Measurements from ENCODE around the gene SUN5. TPM values are rescaled to one million over a fixed set of nuclear protein-coding genes. Genes with fewer than 3 reads are reported as not detected.

Gene SUN5
- total and polyA plus RNA-seq, 2 donors (not counting 3 experiments of a cell fraction or from before 2014, with no cell fraction given): not detected

- Histone ChIP-seq H3K4me2 (ENCODE audit: insufficient read depth, low read length) (no peak overlapping the region), H3K4me1 (ENCODE audit: control insufficient read depth, extremely low read depth, insufficient read depth, low read length) (no peaks in the 10 kb centered on the region), H3K36me3 (ENCODE audit: control insufficient read depth in 2 of 2, extremely low read depth in 1 of 2, insufficient read depth in 2 of 2, low read length in 2 of 2) (no peaks in the 10 kb centered on the region), H3K9me1 (replicated peaks; ENCODE audit: control insufficient read depth, extremely low read depth, insufficient read depth, low read length) (no peaks in the 10 kb centered on the region), H3K79me2 (ENCODE audit: control insufficient read depth, insufficient read depth, low read length) (no peaks in the 10 kb centered on the region), H2AFZ (ENCODE audit: low read depth, low read length) (no peak overlapping the region), H3K9me3 (replicated peaks; ENCODE audit: control insufficient read depth, insufficient read depth, low read length) (no peaks in the 10 kb centered on the region), H3K27me3 (ENCODE audit: control insufficient read depth in 2 of 2, insufficient read depth in 2 of 2, low read length in 2 of 2) (peaks cover 1 to 2% of the 10 kb centered on the region in 2 experiments), H4K20me1 (replicated peaks; ENCODE audit: control insufficient read depth, extremely low read depth, insufficient read depth, low read length) (no peaks in the 10 kb centered on the region), H3K27ac (ENCODE audit: insufficient read depth, low read depth, low read length) (no peak overlapping the region), H3K4me3 (replicated peaks in 1 of 3; ENCODE audit: insufficient read depth in 1 of 3, low read depth in 1 of 3, low read length in 3 of 3) (no peak overlapping the region), H3K9ac (replicated peaks; ENCODE audit: extremely low read depth, insufficient read depth, low read length) (no peak overlapping the region)
- FAIRE-seq: no peak
- intact Hi-C loops (cut with micrococcal nuclease): no loop called here
- DNase-seq (ENCODE audit: low read depth, low spot score): no peak
- no TSS peak for BruUV-seq (replicated peaks)
- POLR2A ChIA-PET: no interaction called here
- dilution Hi-C loops (cut with MboI; ENCODE audit: extremely low pct_ligation_motif_present, low sequenced_read_pairs): no loop called here
- TF ChIP-seq GATA2 (IDR thresholded peaks at IDR 0.05; ENCODE audit: insufficient read depth, insufficient read length, low read depth, low read length): no peak
- CTCF ChIA-PET: no interaction called here
These were observed 39.1 kb downstream of the SUN5 start for GRCh38 chr20:32965115-32965514.

DNA sequence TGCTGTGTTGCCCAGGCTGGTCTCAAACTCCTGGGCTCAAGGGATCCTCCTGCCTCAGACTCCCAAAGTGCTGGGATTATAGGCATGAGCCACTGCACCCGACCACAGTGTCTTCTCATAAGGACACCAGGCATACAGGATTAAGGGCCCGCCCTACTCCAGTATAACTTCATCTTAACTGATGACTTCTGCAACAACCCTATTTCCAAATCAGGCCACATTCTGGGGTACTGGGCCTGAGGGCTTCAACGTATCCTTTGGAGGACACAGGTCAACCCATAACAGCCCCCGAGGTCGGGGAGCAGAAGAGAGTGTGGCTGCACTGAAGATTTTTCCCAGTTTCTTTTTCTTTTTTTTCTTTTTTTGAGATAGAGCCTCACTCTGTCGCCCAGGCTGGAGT is 39.7 kb downstream of the SUN5 start:
- no peaks in the 10 kb centered on the region for H3K9me1 ChIP-seq (replicated peaks; ENCODE audit: control insufficient read depth, extremely low read depth, insufficient read depth, low read length)
- H3K27ac ChIP-seq (ENCODE audit: insufficient read depth, low read depth, low read length): no peak overlapping the region
- no peaks in the 10 kb centered on the region for H4K20me1 ChIP-seq (replicated peaks; ENCODE audit: control insufficient read depth, extremely low read depth, insufficient read depth, low read length)
- no peak overlapping the region for H3K4me2 ChIP-seq (ENCODE audit: insufficient read depth, low read length)
- CTCF ChIA-PET: no interaction called here
- no peak overlapping the region for H3K4me3 ChIP-seq (replicated peaks in 1 of 3; ENCODE audit: insufficient read depth in 1 of 3, low read depth in 1 of 3, low read length in 3 of 3)
- dilution Hi-C loops (cut with MboI; ENCODE audit: extremely low pct_ligation_motif_present, low sequenced_read_pairs) (no loop called here), intact Hi-C loops (cut with micrococcal nuclease) (no loop called here)
- H3K9me3 ChIP-seq (replicated peaks; ENCODE audit: control insufficient read depth, insufficient read depth, low read length): no peaks in the 10 kb centered on the region
- peaks cover 1 to 2% of the 10 kb centered on the region in 2 experiments for H3K27me3 ChIP-seq (ENCODE audit: control insufficient read depth in 2 of 2, insufficient read depth in 2 of 2, low read length in 2 of 2)
- no peak overlapping the region for H3K9ac ChIP-seq (replicated peaks; ENCODE audit: extremely low read depth, insufficient read depth, low read length)
- no peaks in the 10 kb centered on the region for H3K79me2 ChIP-seq (ENCODE audit: control insufficient read depth, insufficient read depth, low read length)
- DNase-seq (ENCODE audit: low read depth, low spot score) (no peak), FAIRE-seq (no peak)
- H3K36me3 ChIP-seq (ENCODE audit: control insufficient read depth in 2 of 2, extremely low read depth in 1 of 2, insufficient read depth in 2 of 2, low read length in 2 of 2): no peaks in the 10 kb centered on the region
- H2AFZ ChIP-seq (ENCODE audit: low read depth, low read length): no peak overlapping the region
- no TSS peak for BruUV-seq (replicated peaks)
- POLR2A ChIA-PET: no interaction called here
- TF ChIP-seq FOS (IDR thresholded peaks at IDR 0.05; ENCODE audit: borderline replicate concordance, insufficient read depth, low read length): no peak
- no peak for TF ChIP-seq JUN (IDR thresholded peaks at IDR 0.05; ENCODE audit: borderline replicate concordance, insufficient read depth, insufficient read length, low read depth)
- no peak for TF ChIP-seq GATA2 (IDR thresholded peaks at IDR 0.05; ENCODE audit: insufficient read depth, insufficient read length, low read depth, low read length)
- no peak for TF ChIP-seq POLR2A (IDR thresholded peaks at IDR 0.05; ENCODE audit: low read depth, low read length)
- no peak for TF ChIP-seq MYC (IDR thresholded peaks at IDR 0.05; ENCODE audit: low read depth, low read length)
- TF ChIP-seq EZH2 (IDR thresholded peaks at IDR 0.05; ENCODE audit: borderline replicate concordance, low read depth, low read length, severe bottlenecking): no peak
- TF ChIP-seq, protein P1, sequence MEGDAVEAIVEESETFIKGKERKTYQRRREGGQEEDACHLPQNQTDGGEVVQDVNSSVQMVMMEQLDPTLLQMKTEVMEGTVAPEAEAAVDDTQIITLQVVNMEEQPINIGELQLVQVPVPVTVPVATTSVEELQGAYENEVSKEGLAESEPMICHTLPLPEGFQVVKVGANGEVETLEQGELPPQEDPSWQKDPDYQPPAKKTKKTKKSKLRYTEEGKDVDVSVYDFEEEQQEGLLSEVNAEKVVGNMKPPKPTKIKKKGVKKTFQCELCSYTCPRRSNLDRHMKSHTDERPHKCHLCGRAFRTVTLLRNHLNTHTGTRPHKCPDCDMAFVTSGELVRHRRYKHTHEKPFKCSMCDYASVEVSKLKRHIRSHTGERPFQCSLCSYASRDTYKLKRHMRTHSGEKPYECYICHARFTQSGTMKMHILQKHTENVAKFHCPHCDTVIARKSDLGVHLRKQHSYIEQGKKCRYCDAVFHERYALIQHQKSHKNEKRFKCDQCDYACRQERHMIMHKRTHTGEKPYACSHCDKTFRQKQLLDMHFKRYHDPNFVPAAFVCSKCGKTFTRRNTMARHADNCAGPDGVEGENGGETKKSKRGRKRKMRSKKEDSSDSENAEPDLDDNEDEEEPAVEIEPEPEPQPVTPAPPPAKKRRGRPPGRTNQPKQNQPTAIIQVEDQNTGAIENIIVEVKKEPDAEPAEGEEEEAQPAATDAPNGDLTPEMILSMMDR (IDR thresholded peaks at IDR 0.05; ENCODE audit: extremely low read depth in 1 of 2, insufficient read depth in 1 of 2, low read depth in 1 of 2, low read length in 2 of 2): no peak
- TF ChIP-seq, protein P2, sequence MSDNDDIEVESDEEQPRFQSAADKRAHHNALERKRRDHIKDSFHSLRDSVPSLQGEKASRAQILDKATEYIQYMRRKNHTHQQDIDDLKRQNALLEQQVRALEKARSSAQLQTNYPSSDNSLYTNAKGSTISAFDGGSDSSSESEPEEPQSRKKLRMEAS (IDR thresholded peaks at IDR 0.05; ENCODE audit: insufficient read depth, insufficient read length): no peak
- no peak for TF ChIP-seq POLR2AphosphoS5 (IDR thresholded peaks at IDR 0.05; ENCODE audit: insufficient read depth, low read depth, low read length)
- no peaks in the 10 kb centered on the region for H3K4me1 ChIP-seq (ENCODE audit: control insufficient read depth, extremely low read depth, insufficient read depth, low read length)
